GM10847 (cell line): ENCODE measurements around the gene TSPAN5.

Source experiments
- POLR2A ChIP-seq: IDR thresholded peaks from 2 replicates; pipeline ENCODE4 v1.6.1; 2011; ENCODE audit not compliant: insufficient read length; ENCODE audit errors: extremely low read depth

TSPAN5 gene

DNA sequence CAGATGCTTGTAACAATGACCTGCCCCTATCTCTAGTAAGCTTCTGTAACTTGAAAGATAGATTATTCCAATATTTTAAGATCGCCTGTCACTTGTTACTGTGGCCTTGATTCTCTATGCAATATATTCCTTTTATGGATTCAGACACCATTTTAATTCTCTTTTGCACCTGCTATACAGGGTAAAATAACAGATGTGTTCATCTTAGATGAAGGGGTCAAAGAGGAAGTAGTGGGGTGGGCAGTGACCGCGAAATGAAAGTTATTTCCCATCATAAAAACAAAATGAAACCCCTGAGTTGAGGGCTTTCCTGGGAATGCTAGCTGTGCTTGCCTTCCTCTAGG, 175.9 kb downstream of the TSPAN5 start:
- TF ChIP-seq POLR2A: no peak

DNA sequence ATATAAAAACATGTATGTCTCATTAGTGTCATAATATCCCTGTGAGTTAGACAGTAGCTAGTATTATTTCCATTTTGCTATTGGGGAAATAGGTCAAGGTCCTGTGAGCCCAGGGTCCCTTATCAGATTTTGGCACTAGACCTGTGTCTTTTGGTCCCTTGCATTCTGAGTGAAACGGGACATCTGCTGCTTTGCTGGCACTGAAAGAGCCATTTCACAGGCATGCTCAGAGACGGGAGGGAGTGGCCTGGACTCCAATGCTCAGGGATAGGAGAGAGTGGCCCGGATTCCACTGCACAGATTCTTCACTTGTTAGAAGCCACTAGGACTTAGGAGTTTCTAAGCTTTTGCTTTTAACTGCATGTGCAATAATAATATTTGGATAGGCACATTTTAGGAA, 177.2 kb downstream of the TSPAN5 start:
- no peak for TF ChIP-seq POLR2A

DNA sequence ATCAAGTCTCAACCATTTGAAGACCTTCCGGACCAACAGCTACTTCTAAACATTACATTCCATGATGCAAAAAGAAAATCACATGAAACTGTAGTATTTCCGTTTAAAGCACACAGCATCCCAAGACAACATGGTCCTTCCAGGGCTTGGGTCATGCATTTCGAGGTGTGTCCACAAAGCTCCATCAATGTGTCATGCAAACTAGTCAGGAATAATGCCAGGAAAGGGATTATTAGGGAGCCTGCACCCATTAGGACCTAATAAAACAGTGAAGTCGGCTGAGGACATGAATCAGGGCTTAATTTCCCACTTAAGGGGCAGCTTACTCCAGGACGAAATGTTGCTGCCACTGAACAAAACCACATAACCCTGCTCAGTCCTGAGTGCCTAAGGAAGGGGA, 177.9 kb downstream of the TSPAN5 start:
- no peak for TF ChIP-seq POLR2A

DNA sequence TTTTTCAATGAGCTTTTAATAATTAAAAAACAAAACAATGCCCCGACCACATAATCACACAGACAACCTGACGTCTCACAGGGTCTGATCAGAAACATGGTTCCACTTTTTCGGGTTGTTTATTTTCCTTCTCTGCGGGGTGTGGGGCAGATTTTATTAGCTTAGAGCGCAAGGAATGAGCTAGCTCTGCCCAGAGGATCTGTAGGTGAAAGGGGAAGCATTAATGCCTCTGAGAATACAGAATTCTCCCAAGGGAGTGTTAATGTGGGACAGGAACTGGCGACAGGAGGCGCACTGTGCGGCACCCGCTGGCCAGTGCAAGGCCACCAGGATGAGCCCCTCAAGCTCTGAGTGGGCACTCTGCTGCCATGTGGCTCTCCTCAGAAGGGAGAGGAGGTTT, 181.5 kb downstream of the TSPAN5 start:
- TF ChIP-seq POLR2A: no peak

- TF ChIP-seq POLR2A: no peak
Observed at GRCh38 chr4:98474408-98474844, 184.0 kb downstream of the TSPAN5 start.

DNA sequence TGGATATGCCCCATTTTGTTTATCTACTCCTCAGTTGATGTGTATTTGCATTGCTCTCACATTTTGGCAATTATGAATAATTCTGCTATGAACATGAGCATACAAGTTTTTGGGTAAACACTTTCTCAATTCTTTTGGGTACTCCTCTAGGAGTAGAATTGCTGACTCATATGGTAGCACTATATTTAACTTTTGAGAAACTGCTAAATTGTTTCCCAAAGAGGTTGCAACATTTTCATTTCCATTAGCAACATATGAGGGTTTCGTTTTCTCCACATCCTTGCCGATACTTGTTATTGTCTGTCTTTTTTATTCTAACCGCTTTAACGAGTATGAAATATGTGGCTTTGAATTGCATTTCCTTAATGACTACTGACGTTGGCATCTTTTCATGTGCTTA, 185.4 kb downstream of the TSPAN5 start:
- no peak for TF ChIP-seq POLR2A

DNA sequence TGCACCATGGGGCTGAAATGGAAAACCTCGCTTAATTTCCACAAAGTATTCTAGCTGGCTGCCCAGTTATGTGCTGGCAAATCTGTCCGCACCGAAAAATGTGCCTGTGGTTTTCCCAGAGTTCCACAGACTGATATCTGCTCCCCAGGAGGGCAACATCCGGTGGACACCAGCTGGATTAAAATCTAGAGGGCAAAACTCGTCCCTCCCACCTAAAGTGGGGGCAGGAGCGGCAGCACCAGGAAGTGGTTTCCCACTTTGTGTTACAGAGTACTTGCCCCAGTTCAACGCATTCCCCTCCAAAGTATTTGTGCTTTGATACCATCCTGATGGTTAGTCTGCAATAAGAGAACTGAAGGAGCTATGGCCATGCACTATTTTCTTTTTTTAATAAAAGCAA, 187.6 kb downstream of the TSPAN5 start:
- TF ChIP-seq POLR2A: no peak

- no peak for TF ChIP-seq POLR2A
Observed at GRCh38 chr4:98470366-98470765, 188.0 kb downstream of the TSPAN5 start.

DNA sequence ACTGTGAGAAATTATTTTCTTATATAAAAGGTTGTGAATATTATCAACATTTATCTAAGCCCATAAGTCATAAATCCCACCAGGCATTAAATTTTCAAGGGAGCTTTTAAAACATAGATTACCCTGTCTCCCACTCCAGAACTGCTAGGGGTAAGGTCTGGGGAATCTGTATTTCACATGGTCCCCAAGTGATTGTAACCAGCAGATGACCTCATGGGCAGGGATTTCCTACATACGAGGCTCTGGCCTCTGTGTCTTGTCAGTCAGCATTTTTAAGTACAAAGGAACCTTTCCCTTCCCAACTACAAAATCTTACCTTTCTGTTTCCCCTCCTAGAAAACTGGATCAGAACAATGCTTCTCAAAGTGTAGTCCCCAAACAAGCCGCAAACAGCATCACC, 188.6 kb downstream of the TSPAN5 start:
- no peak for TF ChIP-seq POLR2A

GRCh38 chr4:98468709-98469108, 189.7 kb downstream of the TSPAN5 start:
- TF ChIP-seq POLR2A: no peak

DNA sequence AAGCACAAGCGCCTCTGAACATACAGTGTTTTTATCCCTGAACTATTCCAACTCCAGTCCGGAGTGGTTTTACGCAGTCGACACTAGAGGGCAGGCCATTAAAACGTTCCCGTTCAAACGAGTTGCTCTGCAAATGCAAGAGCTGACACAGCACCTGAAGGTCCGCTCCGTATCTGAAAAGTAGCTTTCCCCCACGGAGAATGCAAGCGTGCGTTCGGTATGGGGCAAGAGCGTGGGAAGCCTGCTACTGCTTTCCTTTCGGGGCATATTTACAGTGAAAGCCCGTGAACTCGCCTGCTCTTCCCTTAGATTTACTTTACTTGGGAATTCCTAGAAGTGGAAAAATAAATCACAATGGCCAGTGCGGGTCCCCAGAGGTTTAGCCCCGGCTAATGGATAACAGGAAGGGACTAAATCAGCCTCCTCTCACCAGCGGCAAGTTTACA, 190.8 kb downstream of the TSPAN5 start:
- TF ChIP-seq POLR2A: no peak

DNA sequence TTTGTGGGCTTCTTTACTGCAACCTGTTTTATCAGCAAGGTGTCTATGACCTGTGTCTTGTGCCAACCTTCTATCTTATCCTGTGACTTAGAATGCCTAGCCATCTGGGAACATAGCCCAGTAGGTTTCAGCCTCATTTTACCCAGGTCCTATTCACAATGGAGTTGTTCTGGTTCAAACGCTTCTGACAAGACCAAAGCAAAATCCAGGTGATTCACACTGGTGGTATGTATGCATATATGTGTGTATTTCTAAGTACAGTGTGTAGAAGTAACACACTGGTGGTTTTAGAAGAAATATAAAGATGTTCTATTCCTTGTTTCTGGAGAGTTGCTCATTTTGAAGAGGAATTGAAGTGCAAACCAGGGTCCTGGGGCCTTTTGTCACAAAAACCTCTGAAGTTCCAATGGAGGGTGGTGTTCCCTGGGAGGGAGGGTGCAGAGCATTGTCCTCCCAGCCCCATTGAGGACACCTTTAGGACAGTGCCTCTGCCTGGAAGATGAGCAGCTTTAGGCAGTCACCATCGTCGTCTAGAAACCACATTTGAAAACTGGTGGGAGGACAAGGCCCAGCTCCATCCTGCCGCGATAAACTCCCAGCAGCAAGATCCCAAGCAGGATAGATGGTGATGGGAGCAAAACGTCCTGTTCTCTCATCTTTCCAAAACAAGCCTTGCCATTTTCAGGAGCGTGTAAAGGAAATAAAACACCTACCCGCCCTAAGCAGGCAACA, 191.4 kb downstream of the TSPAN5 start:
- no peak for TF ChIP-seq POLR2A

DNA sequence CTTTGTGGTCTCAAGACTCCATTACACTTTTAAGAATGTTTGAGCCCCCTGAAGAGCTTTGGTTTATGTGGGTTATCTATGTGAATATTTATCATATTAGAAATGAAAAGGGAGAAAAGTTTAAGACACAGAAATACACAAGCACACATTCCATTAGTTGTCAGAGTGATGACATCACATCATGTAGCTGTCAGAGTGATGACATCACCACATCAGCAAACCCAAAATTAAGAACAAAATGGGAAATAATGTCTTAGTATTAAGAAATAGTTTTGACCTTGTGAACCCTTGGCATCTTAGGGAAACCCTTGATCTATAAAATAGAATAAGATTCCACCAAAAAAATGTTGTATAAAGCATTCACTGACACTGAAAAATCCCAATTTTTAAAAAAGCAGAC, 195.9 kb downstream of the TSPAN5 start:
- no peak for TF ChIP-seq POLR2A

DNA sequence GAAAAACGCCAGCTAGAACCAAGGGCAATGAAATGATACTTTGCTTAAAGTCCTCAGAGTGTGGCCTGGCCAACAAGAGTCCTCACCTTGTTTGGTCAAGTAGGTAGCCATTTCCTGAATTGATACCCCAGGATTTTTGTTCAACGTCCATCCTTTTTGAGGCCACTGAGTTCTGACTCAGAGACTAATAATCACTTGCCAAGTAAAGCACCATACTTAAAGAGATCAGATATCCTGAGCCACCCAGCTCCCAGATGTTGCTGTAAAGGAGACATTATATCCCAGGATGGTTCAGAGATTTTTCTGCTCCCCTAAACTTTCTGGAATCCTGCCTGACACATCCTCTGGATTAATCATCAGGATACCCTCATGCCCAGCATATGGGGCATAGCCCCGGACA, 206.3 kb downstream of the TSPAN5 start:
- no peak for TF ChIP-seq POLR2A

DNA sequence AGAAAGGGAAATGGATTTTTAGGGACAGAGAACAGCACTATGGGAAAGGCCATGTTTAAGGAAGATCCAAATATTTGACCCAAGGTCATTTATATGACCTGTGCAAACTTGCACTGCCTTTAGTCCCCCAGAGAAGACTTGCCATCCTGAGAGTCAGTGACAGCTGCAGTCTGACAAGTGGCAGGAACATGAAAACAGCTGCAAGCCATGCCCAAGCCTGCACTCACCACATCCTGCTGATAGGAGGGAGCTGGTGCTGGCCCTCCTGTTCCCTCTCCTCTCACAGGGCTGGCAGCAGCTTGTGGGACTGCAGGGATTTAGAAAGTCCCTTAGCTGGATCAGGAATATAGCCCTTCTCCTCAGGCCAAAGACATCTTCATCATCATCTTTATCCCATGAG, 209.5 kb downstream of the TSPAN5 start:
- no peak for TF ChIP-seq POLR2A

- TF ChIP-seq POLR2A: no peak
Observed at GRCh38 chr4:98447648-98448047, 210.8 kb downstream of the TSPAN5 start.
